Glomerular endothelial cell (primary cell): Measurements from ENCODE around the gene CBR4. TPM values are rescaled to one million over a fixed set of nuclear protein-coding genes. Genes with fewer than 3 reads are reported as not detected.

ENCODE experiments used
- DNase-seq: peaks from one replicate; pipeline ENCODE4 v3.0.0-alpha.2; 2011; ENCODE audit warnings: low read depth, low spot score; ENCODE audit errors: extremely low read depth
- total RNA-seq: library from RNA; depleted of rRNA; stranded (reverse); fragments of >200 nt; gene quantifications from 2 replicates; pipeline ENCODE4 v1.2.3, GENCODE V29; 2015

The CBR4 gene
- total RNA-seq, result 12.2 and 16.7 TPM in 2 replicates

- peak; percentile 86 for DNase-seq
Observed at GRCh38 chr4:169010125-169011023, at the start of gene CBR4. CBR4 (minus strand) TSS chr4:169010255; CDS start chr4:169010089, 166 bp downstream.

DNA sequence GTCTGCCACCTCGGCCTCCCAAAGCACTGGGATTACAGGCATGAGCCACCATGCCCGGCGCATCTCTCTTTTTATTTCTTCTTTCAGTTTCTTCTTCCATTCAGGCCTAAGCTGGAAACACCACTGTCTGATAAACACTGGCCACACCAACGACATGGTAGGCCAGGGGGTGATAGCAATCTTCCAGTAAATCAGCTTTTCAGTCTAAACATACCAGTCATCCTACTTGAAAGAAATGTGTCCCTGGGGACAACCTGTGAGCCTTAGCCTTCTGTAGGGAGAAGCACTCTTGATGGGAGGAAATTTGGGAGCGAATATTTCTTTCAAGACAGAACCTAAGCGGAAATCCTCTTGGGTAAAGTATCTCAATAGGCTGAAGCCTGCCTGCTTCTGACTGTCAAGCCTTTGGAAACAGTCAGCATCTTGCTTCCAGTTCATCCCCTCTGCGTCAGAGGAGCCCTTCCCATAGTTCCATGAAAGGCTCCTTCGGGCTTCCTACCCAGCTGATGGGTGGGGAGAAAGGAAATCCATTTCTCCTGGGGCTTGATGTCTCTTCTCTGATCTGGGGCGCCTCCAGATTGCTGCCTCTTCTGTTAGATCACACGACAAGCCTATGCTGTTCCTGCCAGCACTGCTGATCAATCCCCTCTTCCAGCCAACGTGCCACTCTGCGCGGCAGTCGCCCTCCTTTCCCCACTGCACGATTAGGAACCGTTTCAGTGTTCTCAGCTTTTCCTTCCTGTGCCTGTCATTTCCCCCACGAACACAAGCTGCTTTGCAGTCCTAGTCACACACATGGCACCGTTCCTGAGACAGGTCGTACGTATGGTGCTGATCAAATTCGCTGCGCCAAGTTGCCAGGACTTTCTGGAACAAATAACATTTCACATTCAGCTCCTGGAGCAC is 49.5 kb upstream of the CBR4 start:
- DNase-seq, result no peak

- DNase-seq, result no peak
Observed at GRCh38 chr4:169058312-169058711, 48.3 kb upstream of the CBR4 start.

DNA sequence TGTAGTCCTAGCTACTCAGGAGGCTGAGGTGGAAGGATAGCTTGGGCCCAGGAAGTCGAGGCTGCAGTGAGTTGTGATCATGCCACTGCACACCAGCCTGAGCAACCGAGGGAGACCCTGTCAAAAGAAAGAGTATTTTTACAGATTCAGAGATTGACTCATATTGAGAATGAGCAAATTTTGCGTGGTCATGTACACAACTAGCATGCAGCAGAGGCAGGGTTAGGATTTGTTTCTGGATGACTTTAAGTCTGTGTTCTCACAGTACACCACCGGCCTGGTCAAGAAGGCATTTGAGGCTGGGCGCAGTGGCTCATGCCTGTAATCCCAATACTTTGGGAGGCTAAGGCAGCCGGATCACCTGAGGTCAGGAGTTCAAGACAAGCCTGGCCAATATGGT is 44.8 kb upstream of the CBR4 start:
- no peak for DNase-seq

DNA sequence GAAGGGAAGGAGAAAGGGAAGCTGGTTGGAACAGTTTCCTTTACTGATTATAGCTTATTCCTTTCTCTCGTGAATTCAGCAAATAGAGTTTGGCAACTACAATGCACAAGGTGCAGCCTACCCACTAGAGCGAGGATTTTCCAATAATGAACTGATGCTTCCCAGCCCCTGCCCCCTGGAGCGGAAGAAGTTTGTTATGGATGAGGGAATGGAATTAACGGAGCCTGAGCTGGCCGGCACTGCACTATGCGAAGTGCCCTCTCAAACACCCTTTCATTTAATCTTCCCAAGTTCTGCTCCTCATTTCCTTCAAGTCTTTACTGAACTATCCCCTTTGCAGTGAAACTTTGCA is 42.5 kb upstream of the CBR4 start:
- DNase-seq, result no peak

- no peak for DNase-seq
Observed at GRCh38 chr4:169051761-169052593, 41.9 kb upstream of the CBR4 start.

DNA sequence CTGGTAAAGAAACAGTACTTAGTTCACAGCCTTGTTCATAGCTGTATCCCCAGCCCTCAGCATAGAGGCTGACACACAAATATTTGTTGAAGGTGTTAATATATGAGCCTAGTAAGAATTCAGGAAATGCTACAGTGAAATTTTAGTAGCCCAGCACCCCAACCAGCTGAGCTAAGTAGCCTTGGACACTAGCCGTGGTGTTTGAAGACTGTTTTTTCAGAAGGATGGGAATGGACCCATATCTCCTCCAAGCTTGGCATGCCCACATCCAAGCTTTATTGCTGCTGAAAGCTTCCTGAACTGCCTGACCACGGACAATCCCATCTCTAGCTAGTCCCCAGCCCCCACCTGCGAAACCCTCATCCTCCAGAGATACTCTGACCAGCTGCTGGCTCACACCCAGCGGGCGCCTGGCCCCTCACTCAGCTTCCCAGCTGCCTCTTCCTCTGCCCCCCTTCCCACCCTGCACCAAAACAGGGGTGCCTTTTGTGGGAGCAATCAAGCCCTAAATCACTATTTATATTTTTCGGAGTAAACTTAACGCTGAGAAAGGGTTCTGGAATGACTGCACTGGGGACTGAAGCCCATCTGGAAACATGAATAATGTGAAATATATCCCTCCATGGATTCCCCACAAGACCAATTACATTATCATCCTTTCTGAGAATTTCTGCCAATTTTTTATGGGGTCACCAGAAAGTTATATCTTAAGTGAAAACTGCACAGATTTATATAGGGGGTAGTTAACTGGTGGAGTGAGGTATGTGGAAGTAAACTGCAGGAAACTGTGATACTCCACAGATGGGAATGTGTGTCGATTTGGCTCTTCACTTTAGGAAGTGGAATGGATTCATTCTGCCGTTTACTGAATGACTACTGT is 41.1 kb upstream of the CBR4 start:
- no peak for DNase-seq

- peak; percentile 66 for DNase-seq
Observed at GRCh38 chr4:169050284-169050683, 40.2 kb upstream of the CBR4 start.

GRCh38 chr4:169048868-169049414 is 38.9 kb upstream of the CBR4 start:
- DNase-seq, result no peak

DNA sequence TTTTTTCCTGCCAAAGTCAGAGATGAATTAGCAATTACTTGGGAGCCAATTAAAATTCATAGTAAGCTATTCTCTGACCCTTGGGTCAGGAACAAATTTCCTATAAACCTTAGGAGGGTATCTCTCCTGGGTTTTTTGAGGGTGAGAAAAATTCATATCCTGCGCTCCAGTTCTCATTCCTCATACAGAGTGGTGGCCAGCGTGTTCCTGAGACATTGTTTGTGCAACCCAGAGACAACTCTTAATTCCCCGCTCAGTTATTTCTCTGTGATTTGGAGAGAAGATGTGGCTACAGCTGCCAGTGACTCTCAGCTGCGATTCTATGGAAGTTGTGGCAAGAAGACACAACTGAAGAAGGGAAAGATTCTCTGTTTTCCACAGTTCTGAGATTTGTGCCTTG is 37.9 kb upstream of the CBR4 start:
- no peak for DNase-seq

DNA sequence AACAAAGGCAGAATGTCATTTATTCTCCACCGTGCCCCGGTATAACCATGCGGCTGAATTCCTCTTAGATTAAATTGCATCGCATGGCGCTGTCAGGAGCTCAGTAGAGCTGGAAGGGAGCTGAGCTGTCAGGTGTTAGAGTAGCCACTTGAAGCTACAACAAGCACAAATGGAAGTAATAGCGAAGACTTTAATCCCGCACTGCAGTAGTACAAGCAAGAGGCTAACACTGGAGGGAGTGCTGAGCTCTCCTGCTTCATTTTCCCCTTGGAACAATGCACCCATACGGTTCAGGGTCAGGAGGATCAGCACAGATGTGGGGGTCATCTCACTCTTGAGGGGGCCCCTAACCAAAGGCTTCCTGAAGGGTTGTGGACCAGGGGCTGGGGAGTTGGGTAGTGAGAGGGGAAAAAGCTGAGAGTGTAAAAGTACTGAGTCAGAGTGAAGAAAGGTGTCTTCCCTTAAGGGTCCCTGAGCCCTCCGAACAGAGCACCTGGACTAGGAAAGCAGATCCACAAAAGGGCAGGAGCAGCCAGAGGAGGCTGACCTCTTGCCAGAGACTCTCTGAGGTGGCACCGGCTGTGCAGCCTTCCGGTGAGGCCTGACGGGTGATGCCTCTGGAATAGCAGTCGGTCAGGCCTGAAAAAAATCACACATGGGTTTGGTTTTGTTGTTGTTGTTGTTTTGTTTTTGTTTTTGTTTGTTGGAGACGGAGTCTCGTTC is 36.0 kb upstream of the CBR4 start:
- no peak for DNase-seq

DNA sequence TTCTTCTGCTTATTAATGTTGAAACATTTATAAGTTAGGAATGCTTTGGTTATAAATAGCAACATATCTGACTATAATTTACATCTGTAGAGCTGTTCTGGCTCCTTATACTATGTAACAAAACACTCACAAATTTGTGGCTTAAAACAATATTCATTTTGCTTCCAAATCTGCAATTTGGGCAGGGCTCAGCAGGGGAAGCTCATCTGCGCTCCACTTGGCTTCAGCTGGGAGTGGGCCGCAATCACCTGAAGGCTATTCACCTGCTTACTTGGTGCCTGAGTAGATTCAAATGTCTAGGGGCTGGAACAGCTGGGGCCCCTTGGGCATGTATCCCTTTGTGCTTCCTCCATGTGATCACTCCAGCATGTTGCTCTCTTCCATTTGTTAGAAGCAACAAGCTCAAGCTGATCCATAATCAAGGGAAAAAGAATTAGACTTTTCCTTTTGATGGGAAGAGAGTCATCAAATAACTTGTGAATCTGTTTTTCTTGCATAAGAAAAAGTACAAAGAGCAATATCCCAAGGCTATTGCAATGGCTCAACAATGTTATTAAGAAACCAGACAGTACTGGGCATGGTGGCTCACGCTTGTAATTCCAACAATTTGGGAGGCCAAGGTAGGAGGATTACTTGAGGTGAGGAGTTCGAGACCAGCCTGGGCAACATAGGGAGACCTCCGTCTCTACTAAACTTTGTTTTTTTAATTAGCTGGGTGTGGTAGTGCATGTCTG is 34.8 kb upstream of the CBR4 start:
- DNase-seq, result no peak

DNA sequence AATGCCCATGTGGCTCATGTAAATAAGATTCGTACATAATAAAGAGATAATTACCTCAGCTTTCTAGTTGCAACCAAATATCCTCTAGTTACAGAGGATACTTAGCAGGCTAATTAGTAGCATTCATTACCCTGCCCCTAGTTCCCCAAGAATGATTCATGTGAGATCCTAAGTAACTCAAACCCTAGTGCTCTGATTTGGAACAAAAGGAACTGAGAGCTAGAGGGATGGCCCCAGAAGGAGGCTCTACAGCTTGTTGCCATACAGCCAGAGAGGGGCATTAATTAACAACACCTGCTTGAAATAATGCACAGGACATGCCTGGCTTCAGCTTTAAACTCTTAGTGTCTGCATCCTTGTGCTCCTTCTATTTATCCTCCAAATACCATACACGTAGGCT is 32.6 kb upstream of the CBR4 start:
- no peak for DNase-seq

GRCh38 chr4:169040559-169041261 is 30.7 kb upstream of the CBR4 start:
- DNase-seq, result no peak

- no peak for DNase-seq
Observed at GRCh38 chr4:169039251-169039954, 29.3 kb upstream of the CBR4 start.

DNA sequence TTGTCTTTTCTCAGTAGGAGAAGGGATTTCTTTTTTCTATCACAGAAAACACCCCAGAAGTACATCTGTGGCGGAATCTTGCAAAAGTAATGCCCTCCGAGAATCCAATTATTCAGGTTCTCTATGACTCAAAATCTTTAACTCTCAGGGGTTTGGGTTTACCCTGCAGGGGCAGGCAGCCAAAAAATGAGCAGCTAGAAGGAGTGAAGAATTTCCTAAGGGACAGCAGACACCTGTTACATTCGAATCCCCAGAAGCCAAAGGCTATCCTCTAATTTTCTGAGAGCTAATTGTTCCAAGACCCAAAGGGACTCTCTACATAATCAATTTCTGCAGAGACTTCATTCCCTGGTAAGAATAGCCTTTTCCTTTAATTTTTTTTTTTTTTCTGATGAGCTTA is 27.5 kb upstream of the CBR4 start:
- DNase-seq, result no peak
